HG03108 (cell line): Measurements from ENCODE around the gene LDLRAD4.

Source experiments
- ATAC-seq: cut with Tn5 transposase; IDR thresholded peaks from one replicate; pipeline ENCODE4 v1.9.1; 2021; ENCODE audit warnings: moderate library complexity; ENCODE audit not compliant: unreplicated experiment

Gene LDLRAD4

DNA sequence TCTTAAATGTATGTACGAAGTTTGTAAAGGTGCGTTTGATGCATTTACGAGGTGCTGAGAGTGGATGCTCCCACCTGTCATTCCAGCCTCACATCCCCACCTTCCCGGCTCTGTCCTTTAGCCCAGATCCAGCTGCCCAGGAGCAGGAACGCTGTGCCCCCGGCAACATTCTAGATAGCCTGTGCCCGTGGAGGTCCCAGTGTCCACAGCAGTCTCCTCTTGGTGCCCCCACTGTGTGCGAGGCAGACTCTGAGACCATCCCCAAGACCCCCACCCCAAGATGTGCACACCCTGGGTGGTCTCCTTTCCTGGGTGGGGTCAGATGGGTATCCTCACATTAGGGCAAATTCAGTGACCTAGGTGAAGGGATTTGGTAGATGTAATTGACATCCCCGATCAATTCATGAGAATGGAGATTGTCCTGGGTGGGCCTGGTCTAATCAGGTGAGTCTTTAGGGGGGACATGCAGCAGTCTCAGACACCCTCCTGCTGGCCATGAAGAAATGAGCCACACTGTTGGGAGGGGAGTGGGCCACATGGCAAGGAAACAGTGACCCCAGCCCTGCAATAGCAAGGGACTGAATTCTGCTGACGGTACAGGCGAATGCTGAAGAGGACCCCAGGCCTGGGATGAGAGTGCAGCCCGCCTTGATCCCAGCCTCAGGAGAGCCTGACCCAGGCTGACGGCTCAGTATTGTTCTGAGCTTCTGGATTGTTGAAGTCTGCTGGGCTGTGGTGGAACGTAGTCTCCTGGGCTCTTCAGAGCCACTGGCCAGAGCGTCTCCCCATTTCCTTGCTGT lies 304.5 kb downstream of the LDLRAD4 start:
- ATAC-seq: no peak

DNA sequence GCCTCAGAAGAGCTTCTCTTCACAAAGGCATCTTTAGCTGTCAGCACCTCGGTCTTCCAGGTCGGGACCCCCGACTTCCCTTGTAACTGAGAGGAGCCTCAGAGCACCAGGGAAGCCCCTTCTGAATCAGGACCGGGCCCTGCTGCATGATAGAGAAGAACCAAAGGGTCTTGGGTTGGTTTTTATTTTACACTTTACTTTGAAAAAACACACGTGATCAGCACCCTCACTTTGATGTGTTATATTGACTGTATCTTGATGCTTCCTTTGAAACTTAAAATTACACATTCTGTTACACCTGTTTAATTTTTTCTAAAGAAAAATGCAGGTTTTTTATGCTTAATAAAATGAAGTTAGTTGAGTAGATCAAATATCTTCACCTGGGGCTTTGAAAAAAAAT lies 305.5 kb downstream of the LDLRAD4 start:
- no peak for ATAC-seq

DNA sequence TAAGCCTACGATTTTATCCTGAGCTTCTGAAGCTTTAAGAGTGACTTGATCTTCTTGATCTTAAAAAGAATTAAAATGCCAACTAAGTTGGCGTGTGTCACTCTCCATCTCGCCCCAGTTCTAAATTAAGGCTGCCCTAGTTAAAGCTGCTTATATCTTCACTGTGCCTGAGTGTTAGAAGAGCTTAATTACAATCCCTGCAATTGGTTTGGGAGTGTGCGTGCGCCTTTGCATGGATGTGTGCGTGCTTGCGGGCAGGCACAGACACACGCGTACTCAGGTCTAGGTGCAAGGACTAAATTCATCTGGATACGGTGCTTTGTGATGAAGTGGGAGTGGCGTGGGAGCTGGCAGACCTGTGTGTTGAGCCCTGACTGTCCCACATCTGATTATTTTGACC lies 306.3 kb downstream of the LDLRAD4 start:
- no peak for ATAC-seq

DNA sequence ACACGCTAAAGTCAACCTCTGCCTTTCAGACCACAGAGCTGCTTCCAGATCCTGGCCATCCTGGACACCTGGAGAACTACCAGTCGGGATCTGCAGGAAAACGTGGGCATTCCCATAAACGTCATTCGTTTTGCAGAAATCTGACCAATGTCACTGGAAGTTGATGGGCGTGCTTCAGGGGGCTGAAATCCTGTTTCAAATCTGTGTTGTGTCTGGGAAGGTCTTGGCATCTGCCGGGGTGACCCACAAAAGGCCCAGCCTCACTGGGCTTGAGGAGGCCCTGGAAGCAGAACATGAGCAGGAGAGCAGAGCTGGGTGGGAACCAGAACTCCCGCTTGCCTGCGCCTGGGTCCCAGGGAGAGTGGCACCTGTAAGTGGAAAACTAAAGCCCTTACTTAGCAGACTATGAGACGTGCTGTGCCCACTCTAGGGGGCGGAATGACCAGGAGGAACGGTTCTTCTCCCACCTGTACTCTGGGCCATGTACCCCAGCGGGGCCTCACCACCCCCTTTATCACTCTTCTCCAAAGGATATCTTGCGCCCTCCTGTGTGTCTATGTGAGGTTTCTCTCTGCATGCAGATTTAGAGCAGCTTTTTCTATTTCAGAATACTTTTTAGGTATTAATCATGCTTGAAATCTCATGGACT lies 306.9 kb downstream of the LDLRAD4 start:
- no peak for ATAC-seq

DNA sequence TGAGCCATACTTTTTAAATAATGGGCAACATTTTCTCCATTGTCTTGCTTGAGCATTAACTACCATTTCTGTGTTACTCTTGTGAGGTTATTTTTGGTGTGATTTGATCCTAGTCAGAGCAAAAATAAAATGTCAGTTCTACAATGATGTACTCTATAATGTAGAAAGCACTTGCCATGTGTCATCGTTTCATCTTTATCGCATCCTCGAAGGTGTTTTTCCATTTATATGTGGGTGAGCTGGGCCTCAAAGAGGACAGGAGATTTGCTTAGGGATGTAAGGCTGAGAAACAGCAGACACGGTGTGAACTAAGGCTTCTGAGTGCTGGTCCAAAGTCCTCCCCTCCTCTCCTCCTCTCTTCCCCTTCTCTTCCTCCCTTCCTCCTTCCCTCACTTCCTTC lies 308.0 kb downstream of the LDLRAD4 start:
- ATAC-seq: no peak

DNA sequence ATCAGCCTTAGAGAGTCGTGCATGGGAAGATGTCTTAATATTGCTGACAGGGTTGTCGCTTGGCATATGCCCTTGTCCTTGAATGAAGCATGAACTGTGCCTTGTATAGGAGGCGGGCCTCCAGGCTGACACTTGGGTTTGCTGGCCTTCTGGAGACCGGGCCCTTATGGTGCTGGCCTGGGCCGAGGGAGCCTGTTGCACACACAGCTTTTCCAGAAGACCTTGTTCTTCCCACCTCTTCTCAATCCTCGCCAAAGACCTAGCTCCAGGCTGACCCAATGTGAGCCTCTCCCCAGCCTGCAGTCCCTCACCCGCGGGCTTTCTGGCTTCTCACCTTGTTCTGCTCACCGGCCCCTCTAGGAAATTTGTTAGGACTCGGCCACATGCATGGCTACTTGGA lies 308.7 kb downstream of the LDLRAD4 start:
- no peak for ATAC-seq

DNA sequence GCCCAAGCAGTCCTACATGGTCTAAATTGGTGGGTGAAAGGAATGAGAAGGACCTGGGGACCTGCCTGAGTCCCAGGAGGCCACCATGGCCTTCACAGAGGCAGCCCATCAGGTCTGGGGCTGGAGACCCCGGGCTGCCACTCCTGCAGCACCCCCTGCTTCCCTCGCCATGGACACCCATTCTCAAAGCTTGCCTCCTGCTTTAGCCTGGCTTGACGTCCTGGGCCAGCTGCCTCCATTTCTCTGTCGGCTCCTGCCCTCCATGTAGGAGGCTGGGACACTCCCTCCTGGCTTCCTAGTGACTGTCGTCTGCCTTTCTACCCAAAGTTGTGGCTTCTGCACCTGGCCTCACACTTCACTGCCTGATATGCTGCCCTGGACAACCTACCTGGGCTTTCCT lies 309.2 kb downstream of the LDLRAD4 start:
- ATAC-seq: no peak

DNA sequence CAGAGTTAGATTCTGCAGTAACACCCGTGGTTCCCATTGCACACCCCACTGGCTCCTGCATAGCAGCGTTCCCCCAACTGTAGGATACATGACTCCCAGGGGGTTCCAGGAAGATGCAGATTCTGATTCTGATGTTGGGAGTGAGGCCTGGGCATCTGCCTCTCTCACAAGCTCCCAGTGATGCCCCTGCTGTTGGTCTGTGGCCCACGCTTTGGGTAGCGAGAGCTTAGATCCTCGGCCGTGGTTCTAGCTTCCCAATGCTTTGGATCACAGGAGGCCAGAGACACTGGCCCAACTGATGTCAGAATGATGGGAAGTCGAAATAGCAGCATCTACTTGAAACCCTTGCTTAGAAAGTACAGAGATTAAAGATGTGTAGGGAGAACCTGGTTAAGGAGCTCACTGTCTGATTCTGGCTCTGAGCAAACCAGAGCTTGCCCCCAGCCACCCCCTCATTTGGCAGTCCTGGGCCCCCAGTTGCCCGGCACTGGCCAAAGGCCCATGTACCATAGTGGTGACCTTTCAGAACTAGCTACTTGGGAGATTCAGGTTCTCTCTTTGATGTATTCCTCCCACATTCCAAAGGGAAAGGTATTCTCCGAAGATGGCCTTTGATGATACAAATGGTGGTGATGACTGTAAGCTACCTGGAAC lies 310.3 kb downstream of the LDLRAD4 start:
- ATAC-seq: no peak

DNA sequence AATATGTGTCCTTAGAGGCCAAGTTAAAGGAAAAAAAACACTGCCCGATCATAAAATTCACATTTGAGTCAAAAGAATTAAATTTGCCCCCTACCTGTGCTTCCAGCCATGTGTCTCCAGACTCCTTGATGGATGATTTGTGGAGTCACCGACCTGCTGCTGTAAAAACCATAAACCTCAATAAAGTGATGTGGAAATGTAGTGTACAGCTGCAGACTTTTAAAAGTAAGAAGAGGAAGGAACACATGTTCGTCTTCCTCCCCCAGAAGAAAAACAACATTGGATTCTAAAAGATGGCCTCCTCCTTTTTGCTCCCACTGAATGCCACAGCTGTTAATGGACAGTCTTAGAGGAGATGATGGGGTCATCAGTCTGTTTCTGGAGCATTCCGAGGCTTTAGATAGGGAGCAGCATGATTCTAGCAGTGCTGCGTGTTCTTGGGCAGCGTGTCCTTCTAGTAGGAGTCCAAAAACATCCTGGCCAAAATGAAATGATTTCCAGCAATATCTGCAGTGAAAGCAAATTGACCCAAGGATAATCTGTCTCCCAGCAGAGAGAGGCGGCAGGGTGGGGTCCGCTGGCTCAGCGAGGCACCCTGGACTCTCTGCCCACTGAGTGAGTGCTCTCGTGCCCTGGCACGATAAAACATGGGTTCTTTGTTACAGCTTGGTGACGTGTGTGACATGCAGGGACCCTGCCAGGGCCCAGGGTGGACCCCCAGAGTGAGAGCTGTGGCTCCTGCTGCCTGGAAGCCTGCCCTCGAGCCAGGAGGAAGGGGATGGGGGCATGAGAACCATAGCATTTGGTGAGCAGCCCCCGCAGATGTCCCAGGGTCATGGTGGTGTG lies 311.7 kb downstream of the LDLRAD4 start:
- no peak for ATAC-seq

DNA sequence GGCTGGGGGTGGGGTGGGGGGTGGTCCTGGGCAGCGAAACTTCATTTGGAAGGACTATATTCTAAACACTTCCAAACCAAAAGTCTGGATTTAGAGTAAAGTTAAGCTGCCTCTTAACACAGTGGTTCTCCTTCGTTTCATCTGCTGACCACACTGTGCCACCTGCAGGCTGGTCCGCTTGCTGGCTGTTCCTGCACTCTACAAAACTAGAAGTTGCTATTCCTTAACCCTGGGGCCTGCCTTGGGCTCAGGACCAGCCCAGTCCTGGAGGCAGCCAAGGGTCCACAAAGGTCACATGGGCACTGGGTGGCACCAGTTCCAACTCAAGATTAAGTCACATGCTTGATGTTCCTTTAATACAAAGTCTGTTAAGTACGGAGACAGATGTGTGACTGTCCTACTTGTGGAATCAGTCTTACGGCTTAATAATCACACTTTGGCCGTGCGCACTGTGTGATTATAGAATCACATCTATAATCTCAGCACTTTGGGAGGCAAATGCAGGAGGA lies 312.4 kb downstream of the LDLRAD4 start:
- no peak for ATAC-seq

DNA sequence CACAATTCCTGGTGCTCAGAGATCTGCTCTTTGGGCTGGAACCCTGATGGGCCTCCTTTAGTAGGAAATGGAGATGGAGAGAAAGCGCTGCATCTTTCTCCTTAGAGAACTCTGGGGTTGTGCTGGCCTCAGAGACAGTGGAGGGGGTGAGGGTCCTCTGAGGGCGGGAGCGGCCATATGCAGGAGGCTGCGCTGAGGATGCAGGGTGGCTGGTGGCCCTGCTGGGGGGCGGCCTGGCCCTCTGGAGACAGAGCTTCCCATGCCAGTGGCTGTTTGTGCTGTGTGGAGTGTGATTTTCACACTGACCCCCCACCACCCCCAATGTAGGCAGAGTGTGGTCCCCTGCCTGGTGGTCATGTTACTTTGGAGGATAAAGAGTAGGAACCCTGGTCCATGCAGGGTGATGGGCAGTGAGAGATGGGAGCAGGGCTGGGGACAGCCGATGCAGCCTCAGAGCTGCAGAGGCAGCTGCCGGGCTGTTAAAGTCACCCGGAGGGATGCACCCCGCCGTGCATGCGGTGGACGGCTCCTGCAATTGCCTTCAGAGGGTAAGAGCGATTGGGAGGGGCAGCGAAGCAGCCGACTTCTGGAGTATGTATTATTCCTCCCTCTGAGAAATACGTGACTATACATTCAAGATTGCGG lies 313.2 kb downstream of the LDLRAD4 start:
- ATAC-seq: no peak

DNA sequence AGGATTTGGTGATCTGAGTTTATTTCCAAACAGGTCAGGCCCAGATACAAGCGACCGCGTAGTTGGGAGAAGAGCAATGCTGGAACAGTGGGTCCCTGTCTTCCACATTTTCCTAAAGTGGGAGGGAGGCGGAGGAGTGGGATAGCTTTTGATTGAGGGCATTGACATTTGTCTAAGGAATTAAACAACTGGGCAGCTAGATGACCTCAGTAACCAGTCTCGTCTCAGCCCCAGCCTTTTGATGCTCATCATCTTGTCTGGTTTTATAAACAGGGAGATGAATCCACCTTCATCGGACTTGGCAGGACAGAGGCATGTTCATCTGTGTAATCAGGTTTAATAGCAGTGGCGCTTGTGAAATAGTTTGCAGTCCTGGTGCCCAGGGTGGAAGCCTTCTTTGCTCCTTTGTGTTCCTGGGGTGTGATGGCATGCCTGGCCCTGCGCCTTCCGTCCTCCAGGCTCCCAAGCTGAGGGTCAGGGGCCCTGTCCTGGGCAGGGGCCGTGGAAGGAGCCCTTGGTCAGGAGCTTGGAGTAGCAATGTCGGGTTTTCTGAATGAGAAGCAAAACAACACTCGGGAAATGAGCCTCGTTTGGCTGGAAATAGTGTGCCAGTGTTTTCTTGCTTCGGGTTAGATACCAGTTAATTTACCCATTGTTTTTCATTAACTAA lies 314.0 kb downstream of the LDLRAD4 start:
- ATAC-seq: no peak

DNA sequence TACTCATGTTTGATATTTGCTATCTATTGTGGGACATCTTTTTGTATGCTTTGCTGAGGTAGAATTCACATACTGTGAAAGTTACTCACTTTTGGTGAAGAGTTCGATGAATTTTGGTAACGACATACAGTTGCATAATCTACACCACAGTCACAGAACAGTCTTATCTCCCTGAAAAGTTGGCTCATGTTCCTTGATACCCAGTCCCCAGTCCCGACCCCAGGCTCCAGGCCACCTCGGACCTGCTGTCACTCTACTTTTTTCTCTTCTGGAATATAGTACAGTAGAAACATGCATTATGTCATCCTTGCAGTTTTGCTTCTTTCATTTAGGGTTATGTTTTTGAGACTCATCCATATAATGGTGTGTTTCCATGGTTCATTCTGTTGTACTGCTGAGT lies 316.1 kb downstream of the LDLRAD4 start:
- ATAC-seq: no peak

DNA sequence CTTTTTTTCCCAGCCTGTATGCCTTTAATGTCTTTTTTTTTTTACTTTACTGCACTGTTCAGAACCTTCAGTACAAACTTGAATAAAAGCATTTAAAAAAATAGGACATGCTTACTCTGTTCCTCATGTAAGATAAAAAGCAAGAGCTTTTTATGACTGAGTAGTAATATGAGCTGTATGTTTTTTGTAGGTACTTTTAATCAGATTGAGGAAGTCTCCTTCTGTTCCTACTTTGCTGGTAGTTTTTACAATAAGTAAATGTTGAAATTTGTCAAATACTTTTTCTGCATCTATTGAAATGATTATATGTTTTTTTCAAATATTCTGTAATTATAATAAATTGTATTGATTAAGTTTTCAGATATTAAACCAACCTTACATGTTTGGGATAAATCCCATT lies 318.0 kb downstream of the LDLRAD4 start:
- no peak for ATAC-seq

DNA sequence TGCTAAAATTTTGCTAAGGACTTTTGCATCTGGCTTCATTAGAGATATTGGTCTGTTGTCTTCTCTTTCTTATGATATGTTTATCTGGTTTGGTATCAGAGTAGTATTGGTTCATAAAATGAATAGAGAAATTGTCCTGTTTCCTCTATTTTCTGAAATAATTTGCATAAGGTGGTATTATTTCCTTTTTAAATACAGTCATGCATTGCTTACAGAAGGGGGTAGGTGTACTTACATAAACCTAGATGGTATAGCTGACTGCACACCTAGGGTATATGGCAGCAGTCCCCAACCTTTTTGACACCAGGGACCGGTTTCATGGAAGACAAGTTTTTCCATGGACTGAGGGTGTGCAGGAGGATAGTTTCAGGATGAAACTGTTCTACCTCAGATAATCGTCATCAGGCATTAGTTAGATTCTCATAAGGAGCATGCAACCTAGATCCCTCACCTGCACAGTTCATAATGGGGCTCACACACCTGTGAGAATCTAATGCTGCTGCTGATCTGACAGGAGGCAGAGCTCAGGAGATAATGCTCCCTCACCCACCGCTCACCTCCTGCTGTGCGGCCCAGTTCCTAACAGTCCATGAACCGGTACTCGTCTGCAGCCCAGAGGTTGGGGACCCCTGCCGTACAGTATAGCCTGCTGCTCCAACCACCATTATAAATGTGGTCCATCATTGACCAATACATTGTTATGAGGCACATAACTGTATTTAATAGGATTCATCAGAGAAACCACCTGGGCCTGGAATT lies 318.6 kb downstream of the LDLRAD4 start:
- ATAC-seq: no peak

DNA sequence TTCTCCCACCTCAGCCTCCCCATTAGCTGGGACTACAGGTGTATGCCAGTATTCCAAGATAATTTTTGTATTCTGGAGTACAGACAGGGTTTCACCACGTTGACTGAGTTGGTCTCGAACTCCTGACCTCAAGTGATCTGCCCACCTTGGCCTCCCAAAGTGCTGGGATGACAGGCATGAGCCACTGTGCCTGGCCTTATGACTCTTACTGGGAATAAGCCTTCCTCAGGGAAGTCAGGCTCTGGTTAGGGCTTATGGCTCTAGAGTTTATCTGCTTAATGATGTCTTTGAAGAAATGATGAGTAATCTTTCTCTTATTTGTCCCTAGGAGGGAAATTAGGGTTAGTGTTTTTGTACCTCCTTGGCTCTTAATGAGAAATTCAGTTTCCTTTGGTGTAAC lies 320.1 kb downstream of the LDLRAD4 start:
- ATAC-seq: no peak

DNA sequence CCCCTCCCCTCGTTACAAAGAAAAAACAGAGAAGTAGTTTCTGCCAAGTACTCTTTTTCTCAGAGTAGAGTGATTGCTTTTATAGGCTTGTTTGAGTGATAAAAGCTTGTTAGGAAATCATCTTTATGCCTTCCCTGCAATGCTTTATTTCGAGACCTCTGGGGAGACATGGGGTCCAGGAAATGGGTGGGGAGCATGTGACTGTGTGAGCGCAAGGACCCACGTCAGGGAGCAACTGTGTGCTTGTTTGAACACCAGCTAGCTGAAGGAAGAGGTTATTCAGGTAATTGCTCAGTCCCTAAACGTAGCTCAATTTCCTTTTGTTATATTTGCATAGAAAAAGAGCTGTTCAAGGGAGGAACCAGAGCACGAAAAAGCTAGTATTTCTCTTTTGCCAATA lies 320.5 kb downstream of the LDLRAD4 start:
- no peak for ATAC-seq

DNA sequence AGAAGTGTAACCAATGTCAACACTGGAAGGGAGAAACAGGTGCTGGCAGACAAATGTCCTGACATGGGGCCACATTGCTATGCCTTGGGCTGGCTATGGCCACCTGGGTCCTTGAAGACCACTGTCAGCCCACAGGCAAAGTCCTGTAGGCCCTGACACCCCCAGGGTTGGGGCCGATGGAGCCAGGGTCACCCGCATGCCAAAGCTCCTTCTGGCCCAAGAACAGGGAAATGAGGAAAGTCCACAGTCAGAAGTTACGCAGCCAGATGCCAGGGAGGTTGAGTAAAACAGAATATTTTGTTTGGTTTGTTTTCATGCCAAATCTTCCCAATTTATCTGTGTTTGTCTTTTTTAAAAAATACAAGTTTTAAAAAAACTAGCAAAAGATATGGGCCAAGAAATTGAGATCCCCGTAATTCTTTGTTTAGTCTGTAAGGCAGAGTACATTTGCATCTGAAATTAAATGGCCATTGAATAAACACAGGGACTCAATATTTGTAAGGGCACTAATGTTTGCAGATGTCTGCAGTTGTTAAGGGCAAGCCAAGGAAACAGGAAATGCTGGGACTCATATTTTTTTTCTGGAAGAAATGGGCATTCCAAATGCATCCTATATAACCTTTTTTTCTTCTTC lies 321.4 kb downstream of the LDLRAD4 start:
- no peak for ATAC-seq
